GM15510 (cell line): Measurements from ENCODE around the gene IMPDH1.

Source experiments
- POLR2A ChIP-seq: IDR thresholded peaks from 3 replicates; pipeline ENCODE4 v1.6.1; 2011; ENCODE audit warnings: borderline replicate concordance; ENCODE audit not compliant: insufficient read length; ENCODE audit errors: extremely low read depth

The IMPDH1 gene

DNA sequence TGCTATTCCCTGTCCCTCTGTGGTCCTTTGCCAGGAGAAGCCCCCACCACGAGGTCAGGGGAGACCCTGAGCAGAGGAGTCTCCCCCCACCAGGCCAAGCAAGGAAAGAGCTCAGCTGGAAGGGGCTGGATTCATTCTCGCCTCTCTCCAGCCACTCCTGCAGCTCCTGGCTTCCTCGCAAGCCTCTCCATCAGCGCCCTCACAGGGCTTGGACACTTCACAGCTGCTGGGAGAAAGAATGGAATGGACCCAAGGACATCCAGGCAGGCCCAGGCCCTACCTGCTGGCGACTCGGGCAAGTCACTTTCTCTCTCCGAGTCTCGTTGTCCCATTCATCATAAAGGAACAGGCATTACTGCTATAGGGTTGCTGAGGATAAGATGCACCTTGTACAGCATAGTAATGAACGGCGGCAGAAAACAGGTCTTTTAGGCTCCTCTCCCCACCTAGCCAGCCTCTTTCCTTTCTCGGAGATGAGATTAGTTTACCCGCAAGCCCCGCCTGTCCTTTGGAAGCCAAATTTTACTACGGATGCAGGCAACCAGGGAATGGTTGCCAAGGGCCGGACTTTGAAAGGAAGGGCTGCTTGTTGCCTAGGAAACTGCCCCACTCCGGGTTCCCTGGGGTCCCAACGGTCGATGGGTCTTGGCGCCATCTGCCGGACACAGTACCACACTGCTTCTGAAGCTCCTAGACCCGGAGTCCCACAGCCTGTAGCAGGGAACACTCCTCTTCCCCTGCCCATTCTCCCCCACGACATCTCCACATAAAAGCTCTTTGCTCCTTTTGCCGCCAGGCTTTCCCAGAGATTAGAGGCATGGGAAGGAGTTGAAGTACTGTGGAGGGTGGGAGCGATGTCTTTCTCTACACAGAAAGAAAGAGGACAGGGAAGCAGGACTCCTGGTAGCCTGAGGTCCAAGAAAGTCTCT, 22.3 kb downstream of the IMPDH1 start:
- no peak for TF ChIP-seq POLR2A

DNA sequence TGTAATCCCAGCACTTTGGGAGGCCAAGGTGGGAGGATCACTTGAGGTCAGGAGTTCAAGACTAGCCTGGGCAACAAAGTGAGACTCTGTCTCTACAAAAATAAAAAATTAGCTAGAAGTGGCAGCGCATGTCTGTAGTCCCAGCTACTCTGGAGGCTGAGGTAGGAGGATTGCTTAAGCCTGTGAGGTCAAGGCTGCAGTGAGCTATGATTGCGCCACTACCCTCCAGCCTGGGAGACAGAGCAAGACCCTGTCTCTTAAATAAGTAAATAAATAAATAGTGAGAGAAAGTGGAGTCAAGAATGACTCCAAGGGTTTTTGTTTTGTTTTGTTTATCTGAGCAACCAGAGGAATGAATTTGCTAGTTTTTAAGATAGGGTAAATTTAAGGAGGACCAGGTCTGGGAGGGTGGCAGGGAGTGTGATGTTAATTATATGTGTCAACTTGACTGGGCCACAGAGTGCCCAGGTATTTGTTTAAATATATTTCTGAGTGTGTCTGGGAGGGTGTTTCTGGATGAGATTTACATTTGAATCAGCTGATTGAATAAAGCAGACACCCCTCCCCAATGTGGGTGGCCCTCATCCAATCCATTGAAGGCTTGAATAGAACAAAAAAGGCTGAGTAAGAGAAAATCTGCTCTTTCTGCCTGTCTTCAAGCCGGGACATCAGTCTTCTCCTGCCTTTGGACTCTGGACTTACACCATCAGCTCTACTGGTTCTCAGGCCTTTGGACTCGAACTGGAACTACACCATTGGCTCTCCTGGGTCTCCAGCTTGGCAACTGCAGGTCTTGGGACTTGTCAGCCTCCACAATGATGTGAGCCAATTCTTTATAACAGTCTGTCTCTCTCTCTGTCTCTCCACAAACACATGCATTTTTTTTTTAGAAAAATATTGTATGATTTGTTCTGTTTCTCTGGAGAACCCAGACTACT, 23.5 kb downstream of the IMPDH1 start:
- no peak for TF ChIP-seq POLR2A

DNA sequence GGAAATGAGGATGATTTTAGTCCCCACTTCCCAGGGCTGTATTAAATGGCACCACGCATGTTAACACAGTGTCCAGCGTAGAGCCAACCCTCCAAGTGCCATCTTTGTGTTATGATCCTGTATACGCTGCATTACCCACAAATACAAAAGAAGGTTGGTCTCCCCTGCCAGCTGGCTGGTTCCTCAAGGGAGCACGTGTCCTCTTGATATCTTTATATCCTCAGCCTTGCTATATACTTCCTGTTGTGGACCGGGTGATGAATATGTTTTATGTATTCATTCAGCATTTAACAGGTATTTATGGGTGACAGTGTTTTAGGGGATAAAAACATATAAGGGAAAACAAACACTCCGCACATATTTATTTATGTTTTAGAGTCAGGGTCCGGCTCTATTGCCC, 25.1 kb downstream of the IMPDH1 start:
- no peak for TF ChIP-seq POLR2A

DNA sequence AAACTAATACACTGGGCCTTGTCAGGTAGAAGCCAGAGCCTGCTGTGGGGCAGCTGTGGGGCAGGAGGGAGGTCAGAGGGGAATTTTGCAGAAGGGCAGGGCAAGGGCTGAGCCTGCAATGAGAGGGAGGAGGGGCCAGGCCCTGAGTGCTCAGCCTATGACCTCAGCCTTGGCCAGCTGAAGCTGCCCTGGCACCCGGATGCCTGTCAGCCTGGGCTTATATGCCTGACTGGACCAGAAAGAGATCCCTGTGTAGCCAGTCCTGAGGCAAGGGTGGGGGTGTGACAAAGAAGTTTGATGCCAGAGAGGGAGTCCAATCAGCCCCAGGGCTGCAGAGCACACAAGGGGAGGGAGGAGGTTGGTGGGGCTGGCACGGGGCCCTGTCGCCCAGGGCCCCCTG, 26.0 kb downstream of the IMPDH1 start:
- no peak for TF ChIP-seq POLR2A

DNA sequence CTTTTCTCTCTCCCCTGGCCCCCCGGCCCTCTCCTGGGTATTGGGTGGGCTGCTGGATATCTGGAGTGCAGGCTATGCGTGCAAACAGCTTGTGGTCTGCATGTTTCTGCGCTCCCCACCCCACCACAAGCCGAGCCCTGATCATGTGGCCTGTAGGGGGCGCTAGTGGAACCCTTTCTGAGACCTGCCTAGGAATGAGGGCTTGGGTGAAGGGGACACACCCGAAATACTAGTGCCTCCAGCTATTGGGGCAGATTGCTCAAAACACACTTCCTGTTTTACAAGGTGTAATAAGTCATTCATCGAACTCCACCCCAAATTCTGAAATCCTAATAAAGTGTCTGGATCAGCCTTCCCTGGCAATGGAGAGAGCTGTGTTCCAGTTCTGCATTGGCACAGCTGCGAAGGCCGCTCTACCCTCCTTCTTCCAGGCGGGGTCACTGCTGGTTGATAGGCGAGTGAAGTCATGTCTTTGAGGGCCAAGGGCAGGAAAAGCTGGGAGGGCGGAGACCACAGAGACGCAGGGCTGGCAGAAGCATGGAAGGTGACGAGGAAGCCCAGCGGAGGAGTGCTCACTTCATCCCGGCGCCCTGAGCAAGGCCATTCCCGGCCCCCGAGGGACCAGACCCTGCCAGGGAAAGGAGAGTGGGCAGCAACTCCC, 28.5 kb downstream of the IMPDH1 start:
- TF ChIP-seq POLR2A: no peak

DNA sequence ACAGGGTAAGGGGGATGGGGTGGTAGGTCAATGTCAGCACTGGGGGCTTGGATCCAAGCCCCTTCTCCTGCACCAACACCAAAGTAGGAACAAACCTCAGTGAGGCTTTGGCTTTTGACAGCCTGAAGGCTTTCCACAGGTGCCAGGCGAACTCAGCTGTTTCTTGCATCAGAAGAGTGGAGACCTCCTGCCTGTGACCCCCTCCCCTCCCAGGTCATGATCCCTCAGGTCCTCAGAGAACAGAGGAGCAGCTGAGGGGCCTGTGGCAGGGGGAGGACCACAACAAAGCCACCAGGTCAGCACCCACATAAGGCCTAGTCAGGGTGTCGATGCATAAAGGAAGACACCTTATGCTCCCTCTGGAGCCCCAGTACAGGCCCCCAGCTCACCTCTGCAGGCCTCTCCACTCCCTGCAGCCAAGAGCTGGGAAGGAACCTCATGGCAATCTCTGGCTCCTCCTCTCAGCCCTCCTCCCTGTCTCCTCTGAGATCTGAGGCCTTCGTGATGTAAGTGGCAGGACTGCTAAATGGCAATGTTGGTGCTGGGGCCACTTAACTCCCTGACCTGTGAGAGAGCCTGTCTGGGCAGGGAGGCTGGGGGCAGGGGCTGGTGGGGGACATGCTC, 29.2 kb downstream of the IMPDH1 start:
- TF ChIP-seq POLR2A: no peak

DNA sequence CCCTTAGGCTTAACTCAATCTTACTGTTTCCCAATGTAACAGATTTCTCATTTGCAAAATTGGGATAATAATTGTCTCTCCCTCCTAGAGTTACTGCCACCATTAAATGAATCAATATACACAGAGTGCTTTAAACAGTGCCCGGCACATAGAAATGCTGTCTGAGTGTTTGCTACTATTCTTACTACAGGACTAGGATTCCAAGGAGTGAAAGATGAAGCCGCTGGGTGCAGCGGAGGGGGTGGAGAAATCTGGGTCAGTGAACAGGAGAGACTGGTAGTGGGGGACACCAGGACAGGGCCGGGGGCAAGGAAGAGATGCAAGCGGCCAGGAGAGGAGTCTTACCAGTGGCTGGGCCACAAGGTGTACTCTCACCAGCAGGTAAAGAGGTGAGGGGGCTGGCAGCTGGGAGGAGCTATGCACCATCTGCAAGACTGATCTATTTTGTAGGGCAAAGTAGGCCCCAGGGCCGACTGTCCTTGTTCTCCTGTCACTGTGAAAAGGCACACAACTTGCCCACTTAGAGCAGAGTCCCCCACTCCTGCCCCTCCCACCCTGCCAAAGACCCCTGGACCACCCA, 29.8 kb downstream of the IMPDH1 start:
- TF ChIP-seq POLR2A: no peak

DNA sequence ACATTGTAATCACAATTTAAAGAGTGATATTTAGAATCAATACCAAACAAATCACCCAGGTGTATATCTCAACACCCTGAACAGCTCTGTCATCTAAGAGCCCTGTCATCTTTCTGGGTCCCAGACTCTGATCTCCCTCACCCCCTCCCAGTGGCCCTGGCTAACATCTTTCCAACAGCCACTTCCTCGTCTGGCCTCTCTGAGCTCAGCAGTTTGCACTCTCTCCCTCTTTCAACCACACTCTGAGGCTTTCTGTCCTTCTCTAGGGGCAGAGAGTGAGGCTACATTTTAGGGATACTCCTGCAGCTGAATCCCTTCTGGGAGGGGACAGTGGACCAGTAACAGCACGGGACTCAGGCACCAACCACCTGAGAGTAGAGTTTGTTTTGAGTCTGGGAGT, 31.1 kb downstream of the IMPDH1 start:
- no peak for TF ChIP-seq POLR2A

DNA sequence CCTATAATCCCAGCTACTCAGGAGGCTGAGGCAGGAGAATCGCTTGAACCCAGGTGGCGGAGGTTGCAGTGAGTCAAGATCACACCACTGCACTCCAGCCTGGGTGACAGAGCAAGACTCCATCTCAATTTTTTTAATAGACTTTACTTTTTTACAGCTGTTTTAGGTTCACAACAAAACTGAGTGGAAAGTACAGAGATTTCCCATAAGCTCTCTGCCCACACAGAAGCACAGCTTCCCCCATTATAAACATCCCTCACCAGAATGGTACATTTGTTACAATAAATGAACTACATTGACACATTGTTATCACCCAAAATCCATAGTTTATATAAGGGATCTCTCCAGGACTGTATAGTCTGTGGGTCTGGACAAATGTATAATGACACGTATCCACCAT, 33.7 kb downstream of the IMPDH1 start:
- no peak for TF ChIP-seq POLR2A

DNA sequence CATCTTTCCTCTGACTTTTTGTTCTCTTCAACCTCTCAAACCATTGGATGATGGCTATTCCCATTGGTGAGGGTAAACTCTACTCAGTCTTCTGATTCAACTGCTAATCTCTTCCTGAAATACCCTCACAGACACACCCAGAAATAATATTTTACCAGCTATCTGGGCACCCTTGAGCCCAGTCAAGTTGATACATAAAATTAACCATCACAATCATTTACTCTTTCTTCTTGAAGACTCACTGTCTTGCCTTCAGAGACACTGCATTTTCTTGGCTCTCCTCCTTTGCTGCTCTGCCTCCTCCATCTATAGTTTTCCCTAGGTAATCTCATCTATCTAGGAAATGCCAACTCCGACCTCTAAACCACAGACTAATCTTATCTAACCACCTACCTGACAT, 35.7 kb downstream of the IMPDH1 start:
- TF ChIP-seq POLR2A: no peak

DNA sequence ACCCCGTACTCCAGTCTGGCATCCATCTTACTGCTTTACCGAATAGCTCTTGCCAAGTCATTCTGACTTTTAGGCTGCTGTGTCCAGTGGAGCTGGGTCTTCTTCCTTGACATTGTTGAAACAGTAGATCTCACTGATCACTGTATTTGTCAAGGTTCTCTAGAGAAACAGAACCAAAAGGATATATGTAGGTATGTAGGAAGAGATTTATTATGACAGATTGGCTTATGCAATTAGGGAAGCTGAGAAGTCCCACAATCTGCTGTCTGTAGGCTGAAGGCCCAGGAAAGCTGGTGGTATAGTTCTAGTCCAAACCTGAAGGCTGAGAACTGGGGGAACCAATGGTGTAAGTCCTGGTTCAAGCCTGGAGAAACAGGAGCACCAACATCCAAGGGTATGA, 36.2 kb downstream of the IMPDH1 start:
- TF ChIP-seq POLR2A: no peak

DNA sequence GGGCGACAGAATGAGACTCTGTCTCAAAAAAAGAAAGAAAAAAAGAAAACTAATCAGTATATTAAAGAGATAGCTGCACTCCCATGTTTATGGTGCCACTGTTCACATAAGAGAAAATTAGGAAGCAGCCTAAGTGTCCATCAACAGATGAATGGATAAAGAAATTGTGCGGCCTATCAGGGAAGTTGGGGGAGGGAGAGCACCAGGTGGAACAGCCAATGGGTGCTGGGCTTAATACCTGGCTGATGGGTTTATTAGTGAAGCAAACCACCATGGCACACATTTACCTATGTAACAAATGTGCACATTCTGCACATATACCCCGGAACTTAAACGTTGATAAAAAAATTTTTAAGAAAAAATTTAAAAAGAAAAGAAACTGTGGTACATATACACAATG, 39.3 kb downstream of the IMPDH1 start:
- TF ChIP-seq POLR2A: no peak

DNA sequence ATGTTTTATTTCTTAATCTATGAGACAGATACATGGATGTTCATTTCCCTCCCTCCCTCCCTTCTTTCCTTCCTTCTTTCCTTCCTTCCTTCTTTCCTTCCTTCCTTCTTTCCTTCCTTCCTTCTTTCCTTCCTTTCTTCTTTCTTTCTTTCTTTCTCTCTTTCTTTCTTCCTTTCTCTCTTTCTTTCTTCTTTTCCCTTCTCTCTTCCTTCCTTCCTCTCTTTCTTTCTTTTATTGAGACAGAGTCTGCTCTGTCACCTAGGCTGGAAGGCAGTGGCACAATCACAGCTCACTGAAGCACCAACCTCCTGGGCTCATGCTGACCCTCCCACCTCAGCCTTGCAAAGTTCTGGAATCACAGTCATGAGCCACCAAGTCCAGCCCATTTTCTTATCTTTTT, 42.8 kb downstream of the IMPDH1 start:
- TF ChIP-seq POLR2A: no peak

DNA sequence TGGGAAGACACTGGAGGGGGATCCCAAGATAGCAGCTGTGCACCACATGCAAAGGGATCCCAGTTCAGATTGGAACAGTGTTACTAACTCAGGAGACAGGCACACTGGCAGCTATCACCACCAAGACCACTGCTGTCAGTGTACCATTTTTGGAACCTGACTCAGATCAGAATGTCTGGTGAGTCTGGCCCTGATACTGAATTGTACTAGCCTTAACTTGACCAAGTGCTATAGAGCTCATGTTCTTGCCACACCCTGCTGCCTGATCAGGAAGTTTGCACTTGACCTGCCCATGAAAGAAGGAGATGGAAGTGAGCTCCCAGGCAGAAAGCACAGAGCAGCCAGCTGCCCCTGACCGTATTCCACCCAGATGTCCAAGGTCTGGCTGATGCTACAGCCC, 43.5 kb downstream of the IMPDH1 start:
- TF ChIP-seq POLR2A: no peak
